Measurements from ENCODE around the gene STUM.

Gene STUM

GRCh38 chr1:226525750-226526149, 22.8 kb upstream of the STUM start:
- no peak overlapping the region for H3K4me3 ChIP-seq (ENCODE audit: insufficient read depth, low read length, poor library complexity, severe bottlenecking)
- H3K9me3 ChIP-seq (ENCODE audit: insufficient read depth, low read length) = no peaks in the 10 kb centered on the region
- H2AFZ ChIP-seq (ENCODE audit: low read depth, low read length, severe bottlenecking) = no peak overlapping the region
- no peak overlapping the region for H3K4me2 ChIP-seq (ENCODE audit: low read depth, low read length, poor library complexity, severe bottlenecking)
- H3K27ac ChIP-seq (ENCODE audit: low read depth, low read length) = no peak overlapping the region
- H3K9me2 ChIP-seq (replicated peaks; ENCODE audit: insufficient read depth, low read length) = no peaks in the 10 kb centered on the region
- no peak overlapping the region for H3K9ac ChIP-seq (ENCODE audit: low read length)
- no peaks in the 10 kb centered on the region for H3K79me2 ChIP-seq (ENCODE audit: insufficient read depth, low read length)
- H3K36me3 ChIP-seq (ENCODE audit: low read length) = no peaks in the 10 kb centered on the region
- H4K20me1 ChIP-seq (ENCODE audit: low read depth, low read length) = no peaks in the 10 kb centered on the region
- TF ChIP-seq CTCF (IDR thresholded peaks at IDR 0.05; ENCODE audit: insufficient read depth, low read length, poor library complexity, severe bottlenecking) (no peak), EZH2phosphoT487 (conservative IDR thresholded peaks at IDR 0.05; ENCODE audit: low read length) (no peak)
- no peaks in the 10 kb centered on the region for H3F3A ChIP-seq (ENCODE audit: insufficient read depth)
- no peaks in the 10 kb centered on the region for H3K27me3 ChIP-seq (ENCODE audit: low read length)

GRCh38 chr1:226526801-226527595, 21.6 kb upstream of the STUM start:
- Histone ChIP-seq H3K27ac (ENCODE audit: low read depth, low read length) (no peak overlapping the region), H3K4me2 (ENCODE audit: low read depth, low read length, poor library complexity, severe bottlenecking) (peak overlapping the region; percentile 29), H4K20me1 (ENCODE audit: low read depth, low read length) (no peaks in the 10 kb centered on the region), H2AFZ (ENCODE audit: low read depth, low read length, severe bottlenecking) (peak overlapping the region; percentile 33), H3K9me3 (ENCODE audit: insufficient read depth, low read length) (no peaks in the 10 kb centered on the region), H3F3A (ENCODE audit: insufficient read depth) (no peaks in the 10 kb centered on the region), H3K79me2 (ENCODE audit: insufficient read depth, low read length) (no peaks in the 10 kb centered on the region), H3K9ac (ENCODE audit: low read length) (no peak overlapping the region), H3K9me2 (replicated peaks; ENCODE audit: insufficient read depth, low read length) (no peaks in the 10 kb centered on the region), H3K36me3 (ENCODE audit: low read length) (no peaks in the 10 kb centered on the region), H3K27me3 (ENCODE audit: low read length) (no peaks in the 10 kb centered on the region), H3K4me3 (ENCODE audit: insufficient read depth, low read length, poor library complexity, severe bottlenecking) (no peak overlapping the region)
- no peak for TF ChIP-seq EZH2phosphoT487 (conservative IDR thresholded peaks at IDR 0.05; ENCODE audit: low read length)
- TF ChIP-seq CTCF (IDR thresholded peaks at IDR 0.05; ENCODE audit: insufficient read depth, low read length, poor library complexity, severe bottlenecking) = no peak

- H3K79me2 ChIP-seq (ENCODE audit: insufficient read depth, low read length) = no peaks in the 10 kb centered on the region
- H3K27me3 ChIP-seq (ENCODE audit: low read length) = no peaks in the 10 kb centered on the region
- no peaks in the 10 kb centered on the region for H4K20me1 ChIP-seq (ENCODE audit: low read depth, low read length)
- no peak overlapping the region for H2AFZ ChIP-seq (ENCODE audit: low read depth, low read length, severe bottlenecking)
- TF ChIP-seq EZH2phosphoT487 (conservative IDR thresholded peaks at IDR 0.05; ENCODE audit: low read length) (no peak), CTCF (IDR thresholded peaks at IDR 0.05; ENCODE audit: insufficient read depth, low read length, poor library complexity, severe bottlenecking) (no peak)
- H3K9ac ChIP-seq (ENCODE audit: low read length) = no peak overlapping the region
- no peak overlapping the region for H3K27ac ChIP-seq (ENCODE audit: low read depth, low read length)
- H3K9me3 ChIP-seq (ENCODE audit: insufficient read depth, low read length) = no peaks in the 10 kb centered on the region
- no peak overlapping the region for H3K4me2 ChIP-seq (ENCODE audit: low read depth, low read length, poor library complexity, severe bottlenecking)
- H3K9me2 ChIP-seq (replicated peaks; ENCODE audit: insufficient read depth, low read length) = no peaks in the 10 kb centered on the region
- H3K4me3 ChIP-seq (ENCODE audit: insufficient read depth, low read length, poor library complexity, severe bottlenecking) = no peak overlapping the region
- H3K36me3 ChIP-seq (ENCODE audit: low read length) = no peaks in the 10 kb centered on the region
- H3F3A ChIP-seq (ENCODE audit: insufficient read depth) = no peaks in the 10 kb centered on the region
Observed at GRCh38 chr1:226529891-226530290, 18.7 kb upstream of the STUM start.

All from SU-DHL-6 (cell line).